ENCODE measurements around the gene CADM2.

CADM2 gene

GRCh38 chr3:85316252-85316651 is 357.5 kb downstream of the CADM2 start:
- Mint-ChIP-seq H3K4me3 (no peak overlapping the region), H3K36me3 (ENCODE audit: low read depth) (no peaks in the 10 kb centered on the region), H3K9me3 (peaks cover 5% of the 10 kb centered on the region), H3K27me3 (ENCODE audit: low read depth) (no peaks in the 10 kb centered on the region), H3K4me1 (ENCODE audit: low read depth) (no peaks in the 10 kb centered on the region), H3K27ac (no peak overlapping the region)

GRCh38 chr3:85321892-85322291 is 363.1 kb downstream of the CADM2 start:
- H3K4me1 Mint-ChIP-seq (ENCODE audit: low read depth), result no peaks in the 10 kb centered on the region
- no peak overlapping the region for H3K4me3 Mint-ChIP-seq
- no peak overlapping the region for H3K27ac Mint-ChIP-seq
- H3K9me3 Mint-ChIP-seq, result peaks cover 5% of the 10 kb centered on the region
- no peaks in the 10 kb centered on the region for H3K27me3 Mint-ChIP-seq (ENCODE audit: low read depth)
- no peaks in the 10 kb centered on the region for H3K36me3 Mint-ChIP-seq (ENCODE audit: low read depth)

- Mint-ChIP-seq H3K27me3 (ENCODE audit: low read depth) (no peaks in the 10 kb centered on the region), H3K27ac (no peak overlapping the region), H3K4me1 (ENCODE audit: low read depth) (no peaks in the 10 kb centered on the region), H3K4me3 (no peak overlapping the region), H3K36me3 (ENCODE audit: low read depth) (no peaks in the 10 kb centered on the region), H3K9me3 (no peaks in the 10 kb centered on the region)
These were observed 371.3 kb downstream of the CADM2 start for GRCh38 chr3:85330071-85330470.

GRCh38 chr3:85337895-85338294 is 379.1 kb downstream of the CADM2 start:
- no peaks in the 10 kb centered on the region for H3K4me1 Mint-ChIP-seq (ENCODE audit: low read depth)
- no peaks in the 10 kb centered on the region for H3K27me3 Mint-ChIP-seq (ENCODE audit: low read depth)
- H3K4me3 Mint-ChIP-seq, result no peak overlapping the region
- H3K27ac Mint-ChIP-seq, result no peak overlapping the region
- H3K9me3 Mint-ChIP-seq, result peaks cover 3% of the 10 kb centered on the region
- H3K36me3 Mint-ChIP-seq (ENCODE audit: low read depth), result no peaks in the 10 kb centered on the region

GRCh38 chr3:85342915-85343314 is 384.1 kb downstream of the CADM2 start:
- no peaks in the 10 kb centered on the region for H3K27me3 Mint-ChIP-seq (ENCODE audit: low read depth)
- no peak overlapping the region for H3K4me3 Mint-ChIP-seq
- H3K36me3 Mint-ChIP-seq (ENCODE audit: low read depth), result no peaks in the 10 kb centered on the region
- H3K9me3 Mint-ChIP-seq, result no peaks in the 10 kb centered on the region
- no peaks in the 10 kb centered on the region for H3K4me1 Mint-ChIP-seq (ENCODE audit: low read depth)
- H3K27ac Mint-ChIP-seq, result no peak overlapping the region

GRCh38 chr3:85355572-85355971 is 396.8 kb downstream of the CADM2 start:
- no peaks in the 10 kb centered on the region for H3K9me3 Mint-ChIP-seq
- H3K4me1 Mint-ChIP-seq (ENCODE audit: low read depth), result no peaks in the 10 kb centered on the region
- H3K27ac Mint-ChIP-seq, result no peak overlapping the region
- H3K4me3 Mint-ChIP-seq, result no peak overlapping the region
- no peaks in the 10 kb centered on the region for H3K27me3 Mint-ChIP-seq (ENCODE audit: low read depth)
- H3K36me3 Mint-ChIP-seq (ENCODE audit: low read depth), result no peaks in the 10 kb centered on the region

- Mint-ChIP-seq H3K27ac (no peak overlapping the region), H3K9me3 (no peaks in the 10 kb centered on the region), H3K4me3 (no peak overlapping the region), H3K4me1 (ENCODE audit: low read depth) (no peaks in the 10 kb centered on the region), H3K27me3 (ENCODE audit: low read depth) (no peaks in the 10 kb centered on the region), H3K36me3 (ENCODE audit: low read depth) (no peaks in the 10 kb centered on the region)
These were observed 402.1 kb downstream of the CADM2 start for GRCh38 chr3:85360742-85361387.

GRCh38 chr3:85364296-85364909 is 405.6 kb downstream of the CADM2 start:
- no peak overlapping the region for H3K27ac Mint-ChIP-seq
- H3K36me3 Mint-ChIP-seq (ENCODE audit: low read depth), result no peaks in the 10 kb centered on the region
- H3K4me1 Mint-ChIP-seq (ENCODE audit: low read depth), result no peaks in the 10 kb centered on the region
- no peaks in the 10 kb centered on the region for H3K27me3 Mint-ChIP-seq (ENCODE audit: low read depth)
- H3K9me3 Mint-ChIP-seq, result no peaks in the 10 kb centered on the region
- no peak overlapping the region for H3K4me3 Mint-ChIP-seq

GRCh38 chr3:85370341-85370740 is 411.6 kb downstream of the CADM2 start:
- Mint-ChIP-seq H3K4me1 (ENCODE audit: low read depth) (no peaks in the 10 kb centered on the region), H3K4me3 (no peak overlapping the region), H3K36me3 (ENCODE audit: low read depth) (no peaks in the 10 kb centered on the region), H3K9me3 (no peaks in the 10 kb centered on the region), H3K27me3 (ENCODE audit: low read depth) (no peaks in the 10 kb centered on the region), H3K27ac (no peak overlapping the region)

GRCh38 chr3:85376131-85376530 is 417.3 kb downstream of the CADM2 start:
- Mint-ChIP-seq H3K36me3 (ENCODE audit: low read depth) (no peaks in the 10 kb centered on the region), H3K4me3 (no peak overlapping the region), H3K27me3 (ENCODE audit: low read depth) (no peaks in the 10 kb centered on the region), H3K4me1 (ENCODE audit: low read depth) (no peaks in the 10 kb centered on the region), H3K27ac (no peak overlapping the region), H3K9me3 (no peaks in the 10 kb centered on the region)

GRCh38 chr3:85377115-85377514 is 418.3 kb downstream of the CADM2 start:
- no peaks in the 10 kb centered on the region for H3K27me3 Mint-ChIP-seq (ENCODE audit: low read depth)
- no peak overlapping the region for H3K27ac Mint-ChIP-seq
- no peaks in the 10 kb centered on the region for H3K36me3 Mint-ChIP-seq (ENCODE audit: low read depth)
- no peaks in the 10 kb centered on the region for H3K9me3 Mint-ChIP-seq
- H3K4me3 Mint-ChIP-seq, result no peak overlapping the region
- H3K4me1 Mint-ChIP-seq (ENCODE audit: low read depth), result no peaks in the 10 kb centered on the region

GRCh38 chr3:85384372-85384771 is 425.6 kb downstream of the CADM2 start:
- Mint-ChIP-seq H3K4me3 (no peak overlapping the region), H3K9me3 (no peaks in the 10 kb centered on the region), H3K27me3 (ENCODE audit: low read depth) (no peaks in the 10 kb centered on the region), H3K4me1 (ENCODE audit: low read depth) (no peaks in the 10 kb centered on the region), H3K27ac (no peak overlapping the region), H3K36me3 (ENCODE audit: low read depth) (no peaks in the 10 kb centered on the region)

- H3K27me3 Mint-ChIP-seq (ENCODE audit: low read depth), result no peaks in the 10 kb centered on the region
- no peaks in the 10 kb centered on the region for H3K4me1 Mint-ChIP-seq (ENCODE audit: low read depth)
- no peak overlapping the region for H3K27ac Mint-ChIP-seq
- H3K36me3 Mint-ChIP-seq (ENCODE audit: low read depth), result no peaks in the 10 kb centered on the region
- H3K9me3 Mint-ChIP-seq, result peaks cover 4% of the 10 kb centered on the region
- no peak overlapping the region for H3K4me3 Mint-ChIP-seq
These were observed 429.2 kb downstream of the CADM2 start for GRCh38 chr3:85387913-85388505.

- Mint-ChIP-seq H3K4me3 (no peak overlapping the region), H3K27me3 (ENCODE audit: low read depth) (no peaks in the 10 kb centered on the region), H3K27ac (no peak overlapping the region), H3K36me3 (ENCODE audit: low read depth) (no peaks in the 10 kb centered on the region), H3K9me3 (peaks cover 10% of the 10 kb centered on the region), H3K4me1 (ENCODE audit: low read depth) (no peaks in the 10 kb centered on the region)
These were observed 435.6 kb downstream of the CADM2 start for GRCh38 chr3:85394424-85394823.

- Mint-ChIP-seq H3K27ac (no peak overlapping the region), H3K27me3 (ENCODE audit: low read depth) (no peaks in the 10 kb centered on the region), H3K4me1 (ENCODE audit: low read depth) (no peaks in the 10 kb centered on the region), H3K9me3 (peaks cover 9% of the 10 kb centered on the region), H3K4me3 (no peak overlapping the region), H3K36me3 (ENCODE audit: low read depth) (no peaks in the 10 kb centered on the region)
These were observed 438.6 kb downstream of the CADM2 start for GRCh38 chr3:85397434-85397833.
